GM13977 (cell line): ENCODE data around the gene NACA.
"Not testable (repeated sequence)": the region's sequence is repeated elsewhere in the genome, so short reads cannot be mapped to it uniquely, and the experiment has no call there.

Source experiments
- DNase-seq: peaks from one replicate; pipeline ENCODE4 v3.0.0; 2012; ENCODE audit warnings: low spot score
- CTCF ChIP-seq: IDR thresholded peaks from 2 replicates; pipeline ENCODE4 v1.5.1; 2012; ENCODE audit warnings: mild to moderate bottlenecking, control low read depth; ENCODE audit not compliant: insufficient read depth; ENCODE audit errors: extremely low read depth, missing control alignments
- in situ Hi-C: fragments of 300-500 bp; cut with MboI; formaldehyde crosslinking; loops from one replicate; pipeline ENCODE4 v1.12.0; 2022; ENCODE audit warnings: low sequenced_read_pairs, low pct_unique_long_range_greater_than_20kb, mixed read lengths, inconsistent platforms; ENCODE audit not compliant: unreplicated experiment

The NACA gene

GRCh38 chr12:56763753-56764657 lies 38.9 kb upstream of the NACA start:
- no peak for DNase-seq
- no peak for TF ChIP-seq CTCF
- in situ Hi-C loops, result no loop called here

GRCh38 chr12:56761812-56762211 lies 36.7 kb upstream of the NACA start:
- DNase-seq, result no peak
- in situ Hi-C loops, result no loop called here
- no peak for TF ChIP-seq CTCF

GRCh38 chr12:56760460-56760859 lies 35.4 kb upstream of the NACA start:
- in situ Hi-C loops, result no loop called here
- DNase-seq, result no peak
- TF ChIP-seq CTCF, result no peak

- DNase-seq, result no peak
- no peak for TF ChIP-seq CTCF
- in situ Hi-C loops, result loop anchor here (5.0 to 10.0 kb wide), 2 partner anchors 243 to 355 kb away; partner anchors contain the start of gene STAT6
Observed at GRCh38 chr12:56759263-56759908, 34.3 kb upstream of the NACA start.

GRCh38 chr12:56758728-56759262 lies 33.7 kb upstream of the NACA start:
- TF ChIP-seq CTCF, result no peak
- in situ Hi-C loops, result loop anchor here (5.0 to 10.0 kb wide), 2 partner anchors 244 to 356 kb away; partner anchors contain the start of gene STAT6
- DNase-seq, result no peak

GRCh38 chr12:56757971-56758370 lies 32.9 kb upstream of the NACA start:
- not testable (repeated sequence) for DNase-seq
- in situ Hi-C loops, result loop anchor here (5.0 to 10.0 kb wide), 2 partner anchors 244 to 357 kb away; partner anchors contain the start of gene STAT6
